HepG2 (cell line): ENCODE results near the gene SLC22A7. TPM values are rescaled to one million over a fixed set of nuclear protein-coding genes. Genes with fewer than 3 reads are reported as not detected.

Source experiments
- FOSL1 ChIP-seq: sonication (generic); formaldehyde crosslinking; IDR thresholded peaks from 2 replicates; pipeline ENCODE4 v1.9.0; 2021; ENCODE audit warnings: missing genetic modification reagents, borderline replicate concordance
- HDAC2 ChIP-seq: sonication (generic); formaldehyde crosslinking; IDR thresholded peaks from 2 replicates; pipeline ENCODE4 v1.4.0; 2020; ENCODE audit warnings: missing genetic modification reagents
- HHEX ChIP-seq: IDR thresholded peaks from 2 replicates; pipeline ENCODE4 v1.6.1; 2016; ENCODE audit warnings: control low read depth
- MEIS1 ChIP-seq: sonication (generic); formaldehyde crosslinking; IDR thresholded peaks from 2 replicates; pipeline ENCODE4 v1.9.0; 2021; ENCODE audit warnings: mild to moderate bottlenecking, missing genetic modification reagents, moderate library complexity, borderline replicate concordance
- RARG ChIP-seq: sonication (generic); formaldehyde crosslinking; IDR thresholded peaks from 2 replicates; pipeline ENCODE4 v1.4.0; 2020; ENCODE audit warnings: low read depth, mild to moderate bottlenecking, missing genetic modification reagents
- ZEB1 ChIP-seq: IDR thresholded peaks from 2 replicates; pipeline ENCODE4 v1.6.1; 2012; ENCODE audit warnings: mild to moderate bottlenecking, low read depth, inconsistent platforms; ENCODE audit not compliant: insufficient replicate concordance
- ZFP90 ChIP-seq: sonication (generic); formaldehyde crosslinking; IDR thresholded peaks from 2 replicates; pipeline ENCODE4 v1.8.0; 2022; ENCODE audit warnings: missing genetic modification reagents, mild to moderate bottlenecking, inconsistent platforms, borderline replicate concordance
- ZNF180 ChIP-seq: sonication (generic); formaldehyde crosslinking; IDR thresholded peaks from 2 replicates; pipeline ENCODE4 v1.4.0; 2020; ENCODE audit warnings: low read depth, missing genetic modification reagents, borderline replicate concordance
- ZNF335 ChIP-seq: sonication (generic); formaldehyde crosslinking; IDR thresholded peaks from 2 replicates; pipeline ENCODE4 v1.4.0; 2020; ENCODE audit warnings: missing genetic modification reagents
- ZNF883 ChIP-seq: sonication (generic); formaldehyde crosslinking; IDR thresholded peaks from 2 replicates; pipeline ENCODE4 v1.5.1; 2020; ENCODE audit warnings: mild to moderate bottlenecking, missing genetic modification reagents; ENCODE audit errors: not compliant biosample characterization
- polyA plus RNA-seq, 8 experiments: library from polyadenylated mRNA; depleted of rRNA in 3 of 8; stranded (reverse) in 7 of 8; unstranded in 1 of 8; fragments of >200 nt; fragmentation: Illumina TruSeq in 4 of 8; extraction: Trizol in 4 of 8; gene quantifications; 2 replicates each; pipeline versions ENCODE4 v1.2.1 to v1.2.3, GENCODE V29; 2011 to 2016; ENCODE audit warnings: low read depth in 4 of 8, missing spikeins in 1 of 8, mixed read lengths in 1 of 8; ENCODE audit not compliant: insufficient read depth in 1 of 8
- total RNA-seq, 5 experiments: library from RNA; depleted of rRNA; stranded (reverse); fragments of >200 nt; fragmentation: Illumina TruSeq; extraction: Trizol; gene quantifications; 2 replicates each; pipeline ENCODE4 v1.2.3, GENCODE V29; 2016; ENCODE audit warnings: low read depth in 1 of 5
- TF ChIP-seq, protein P1 (sequence below): sonication (generic); formaldehyde crosslinking; conservative IDR thresholded peaks from 2 replicates; pipeline ENCODE4 v1.4.0; 2020; ENCODE audit warnings: mild to moderate bottlenecking, missing genetic modification reagents, moderate library complexity
- TF ChIP-seq, protein P2 (sequence below): sonication (generic); formaldehyde crosslinking; IDR thresholded peaks from 2 replicates; pipeline ENCODE4 v1.5.1; 2020; ENCODE audit warnings: mild to moderate bottlenecking, missing genetic modification reagents, borderline replicate concordance
- TF ChIP-seq, protein P3 (sequence below): sonication (generic); formaldehyde crosslinking; IDR thresholded peaks from 2 replicates; pipeline ENCODE4 v1.8.0; 2022; ENCODE audit warnings: mild to moderate bottlenecking, missing genetic modification reagents
- TF ChIP-seq, protein P4 (sequence below): sonication (generic); formaldehyde crosslinking; IDR thresholded peaks from 2 replicates; pipeline ENCODE4 v1.4.0; 2020; ENCODE audit warnings: mild to moderate bottlenecking, missing genetic modification reagents
- TF ChIP-seq, protein P5 (sequence below): sonication (generic); formaldehyde crosslinking; IDR thresholded peaks from 2 replicates; pipeline ENCODE4 v1.5.0; 2020; ENCODE audit warnings: mild to moderate bottlenecking, missing genetic modification reagents
- TF ChIP-seq, protein P6 (sequence below): IDR thresholded peaks from 2 replicates; pipeline ENCODE4 v1.6.1; 2016; ENCODE audit warnings: low read depth

The SLC22A7 gene
- total and polyA plus RNA-seq, 2 of the 13 experiments (the other 11 are each of a cell fraction or from before 2014, with no cell fraction given), result 5.3 to 22.6 TPM

DNA sequence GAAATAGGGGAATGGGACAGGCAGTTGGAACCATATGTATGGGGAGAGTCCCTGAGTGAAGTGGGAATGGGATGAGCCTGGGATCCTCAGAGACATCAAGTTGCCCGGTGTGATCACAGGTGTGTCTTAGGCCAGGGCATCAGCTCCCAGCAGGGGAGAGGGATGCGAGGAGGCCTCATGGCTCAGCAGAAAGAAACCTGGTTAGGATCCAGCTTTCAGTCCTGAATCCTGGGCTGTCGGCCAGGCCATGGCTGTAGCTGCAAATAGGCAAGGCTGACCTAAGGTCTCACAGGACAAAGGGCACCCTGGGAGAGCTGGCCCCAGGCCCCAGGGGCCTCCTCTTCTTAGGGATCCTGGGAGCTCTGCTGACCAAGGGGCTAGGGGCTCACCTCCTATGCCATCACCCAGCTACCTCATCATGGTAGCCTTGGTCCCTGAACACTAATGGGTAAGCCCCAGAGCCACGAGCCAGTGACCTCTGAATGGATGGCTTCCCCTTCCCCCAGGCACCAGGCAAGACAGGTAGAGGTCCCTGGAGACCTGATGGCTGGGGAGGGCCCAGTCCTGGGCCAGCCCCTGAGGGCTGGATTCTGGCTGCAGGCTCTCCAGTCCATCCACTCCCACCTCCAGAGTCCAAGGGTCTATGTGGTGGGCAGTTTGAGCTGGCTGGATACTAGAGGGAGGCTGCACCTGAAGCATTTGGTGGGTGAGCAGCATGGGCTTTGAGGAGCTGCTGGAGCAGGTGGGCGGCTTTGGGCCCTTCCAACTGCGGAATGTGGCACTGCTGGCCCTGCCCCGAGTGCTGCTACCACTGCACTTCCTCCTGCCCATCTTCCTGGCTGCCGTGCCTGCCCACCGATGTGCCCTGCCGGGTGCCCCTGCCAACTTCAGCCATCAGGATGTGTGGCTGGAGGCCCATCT, at the start of gene SLC22A7 (continued):
- TF ChIP-seq, protein P1, sequence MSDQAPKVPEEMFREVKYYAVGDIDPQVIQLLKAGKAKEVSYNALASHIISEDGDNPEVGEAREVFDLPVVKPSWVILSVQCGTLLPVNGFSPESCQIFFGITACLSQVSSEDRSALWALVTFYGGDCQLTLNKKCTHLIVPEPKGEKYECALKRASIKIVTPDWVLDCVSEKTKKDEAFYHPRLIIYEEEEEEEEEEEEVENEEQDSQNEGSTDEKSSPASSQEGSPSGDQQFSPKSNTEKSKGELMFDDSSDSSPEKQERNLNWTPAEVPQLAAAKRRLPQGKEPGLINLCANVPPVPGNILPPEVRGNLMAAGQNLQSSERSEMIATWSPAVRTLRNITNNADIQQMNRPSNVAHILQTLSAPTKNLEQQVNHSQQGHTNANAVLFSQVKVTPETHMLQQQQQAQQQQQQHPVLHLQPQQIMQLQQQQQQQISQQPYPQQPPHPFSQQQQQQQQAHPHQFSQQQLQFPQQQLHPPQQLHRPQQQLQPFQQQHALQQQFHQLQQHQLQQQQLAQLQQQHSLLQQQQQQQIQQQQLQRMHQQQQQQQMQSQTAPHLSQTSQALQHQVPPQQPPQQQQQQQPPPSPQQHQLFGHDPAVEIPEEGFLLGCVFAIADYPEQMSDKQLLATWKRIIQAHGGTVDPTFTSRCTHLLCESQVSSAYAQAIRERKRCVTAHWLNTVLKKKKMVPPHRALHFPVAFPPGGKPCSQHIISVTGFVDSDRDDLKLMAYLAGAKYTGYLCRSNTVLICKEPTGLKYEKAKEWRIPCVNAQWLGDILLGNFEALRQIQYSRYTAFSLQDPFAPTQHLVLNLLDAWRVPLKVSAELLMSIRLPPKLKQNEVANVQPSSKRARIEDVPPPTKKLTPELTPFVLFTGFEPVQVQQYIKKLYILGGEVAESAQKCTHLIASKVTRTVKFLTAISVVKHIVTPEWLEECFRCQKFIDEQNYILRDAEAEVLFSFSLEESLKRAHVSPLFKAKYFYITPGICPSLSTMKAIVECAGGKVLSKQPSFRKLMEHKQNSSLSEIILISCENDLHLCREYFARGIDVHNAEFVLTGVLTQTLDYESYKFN (CRISPR knock-in tag), result peak; percentile 88
- TF ChIP-seq, protein P2, sequence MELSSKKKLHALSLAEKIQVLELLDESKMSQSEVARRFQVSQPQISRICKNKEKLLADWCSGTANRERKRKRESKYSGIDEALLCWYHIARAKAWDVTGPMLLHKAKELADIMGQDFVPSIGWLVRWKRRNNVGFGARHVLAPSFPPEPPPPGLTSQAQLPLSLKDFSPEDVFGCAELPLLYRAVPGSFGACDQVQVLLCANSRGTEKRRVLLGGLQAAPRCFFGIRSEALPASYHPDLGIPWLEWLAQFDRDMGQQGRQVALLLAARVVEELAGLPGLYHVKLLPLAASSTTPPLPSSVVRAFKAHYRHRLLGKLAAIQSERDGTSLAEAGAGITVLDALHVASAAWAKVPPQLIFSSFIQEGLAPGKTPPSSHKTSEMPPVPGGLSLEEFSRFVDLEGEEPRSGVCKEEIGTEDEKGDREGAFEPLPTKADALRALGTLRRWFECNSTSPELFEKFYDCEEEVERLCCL, result no peak
- TF ChIP-seq ZNF335 (CRISPR knock-in tag) (no peak; the same call in 1 of the 2 replicates), ZFP90 (CRISPR knock-in tag) (0 out of 2 replicates have a peak, but pooled peaks have one; percentile 17), RARG (CRISPR knock-in tag) (no peak), ZNF883 (CRISPR knock-in tag) (no peak), ZEB1 (peak; percentile 77), HDAC2 (0 out of 2 replicates have a peak, but pooled peaks have one; percentile 43), HHEX (no peak), ZNF180 (CRISPR knock-in tag) (no peak), FOSL1 (no peak), MEIS1 (CRISPR knock-in tag) (peak; percentile 73; the same call in 1 of the 2 replicates)
- TF ChIP-seq, protein P3, sequence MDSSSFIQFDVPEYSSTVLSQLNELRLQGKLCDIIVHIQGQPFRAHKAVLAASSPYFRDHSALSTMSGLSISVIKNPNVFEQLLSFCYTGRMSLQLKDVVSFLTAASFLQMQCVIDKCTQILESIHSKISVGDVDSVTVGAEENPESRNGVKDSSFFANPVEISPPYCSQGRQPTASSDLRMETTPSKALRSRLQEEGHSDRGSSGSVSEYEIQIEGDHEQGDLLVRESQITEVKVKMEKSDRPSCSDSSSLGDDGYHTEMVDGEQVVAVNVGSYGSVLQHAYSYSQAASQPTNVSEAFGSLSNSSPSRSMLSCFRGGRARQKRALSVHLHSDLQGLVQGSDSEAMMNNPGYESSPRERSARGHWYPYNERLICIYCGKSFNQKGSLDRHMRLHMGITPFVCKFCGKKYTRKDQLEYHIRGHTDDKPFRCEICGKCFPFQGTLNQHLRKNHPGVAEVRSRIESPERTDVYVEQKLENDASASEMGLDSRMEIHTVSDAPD (CRISPR knock-in tag), result 0 out of 2 replicates have a peak, but pooled peaks have one; percentile 57
- TF ChIP-seq, protein P4, sequence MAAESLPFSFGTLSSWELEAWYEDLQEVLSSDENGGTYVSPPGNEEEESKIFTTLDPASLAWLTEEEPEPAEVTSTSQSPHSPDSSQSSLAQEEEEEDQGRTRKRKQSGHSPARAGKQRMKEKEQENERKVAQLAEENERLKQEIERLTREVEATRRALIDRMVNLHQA (CRISPR knock-in tag), result no peak
- TF ChIP-seq, protein P5, sequence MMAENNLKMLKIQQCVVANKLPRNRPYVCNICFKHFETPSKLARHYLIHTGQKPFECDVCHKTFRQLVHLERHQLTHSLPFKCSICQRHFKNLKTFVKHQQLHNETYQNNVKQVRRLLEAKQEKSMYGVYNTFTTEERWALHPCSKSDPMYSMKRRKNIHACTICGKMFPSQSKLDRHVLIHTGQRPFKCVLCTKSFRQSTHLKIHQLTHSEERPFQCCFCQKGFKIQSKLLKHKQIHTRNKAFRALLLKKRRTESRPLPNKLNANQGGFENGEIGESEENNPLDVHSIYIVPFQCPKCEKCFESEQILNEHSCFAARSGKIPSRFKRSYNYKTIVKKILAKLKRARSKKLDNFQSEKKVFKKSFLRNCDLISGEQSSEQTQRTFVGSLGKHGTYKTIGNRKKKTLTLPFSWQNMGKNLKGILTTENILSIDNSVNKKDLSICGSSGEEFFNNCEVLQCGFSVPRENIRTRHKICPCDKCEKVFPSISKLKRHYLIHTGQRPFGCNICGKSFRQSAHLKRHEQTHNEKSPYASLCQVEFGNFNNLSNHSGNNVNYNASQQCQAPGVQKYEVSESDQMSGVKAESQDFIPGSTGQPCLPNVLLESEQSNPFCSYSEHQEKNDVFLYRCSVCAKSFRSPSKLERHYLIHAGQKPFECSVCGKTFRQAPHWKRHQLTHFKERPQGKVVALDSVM (CRISPR knock-in tag), result peak; percentile 31; the same call in 1 of the 2 replicates
- TF ChIP-seq, protein P6, sequence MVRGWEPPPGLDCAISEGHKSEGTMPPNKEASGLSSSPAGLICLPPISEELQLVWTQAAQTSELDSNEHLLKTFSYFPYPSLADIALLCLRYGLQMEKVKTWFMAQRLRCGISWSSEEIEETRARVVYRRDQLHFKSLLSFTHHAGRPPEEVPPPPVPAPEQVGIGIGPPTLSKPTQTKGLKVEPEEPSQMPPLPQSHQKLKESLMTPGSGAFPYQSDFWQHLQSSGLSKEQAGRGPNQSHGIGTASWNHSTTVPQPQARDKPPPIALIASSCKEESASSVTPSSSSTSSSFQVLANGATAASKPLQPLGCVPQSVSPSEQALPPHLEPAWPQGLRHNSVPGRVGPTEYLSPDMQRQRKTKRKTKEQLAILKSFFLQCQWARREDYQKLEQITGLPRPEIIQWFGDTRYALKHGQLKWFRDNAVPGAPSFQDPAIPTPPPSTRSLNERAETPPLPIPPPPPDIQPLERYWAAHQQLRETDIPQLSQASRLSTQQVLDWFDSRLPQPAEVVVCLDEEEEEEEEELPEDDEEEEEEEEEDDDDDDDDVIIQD, result no peak
